PC-9 (cell line): ENCODE results near the gene DPY19L3. TPM values are rescaled to one million over a fixed set of nuclear protein-coding genes. Genes with fewer than 3 reads are reported as not detected.

Experiments
- BruUV-seq: library from RNA; stranded (reverse); fragments of 400-500 nt; replicated peaks from 2 replicates; lab custom pipeline; 2021; lab: Mats Ljungman, UMichigan
- CTCF ChIA-PET: fragments of 300-600 bp; sonication (Branson Sonifier 250); formaldehyde crosslinking; loops from one replicate; lab custom pipeline; 2022; ENCODE audit warnings: antibody characterized with exemption; lab: Charles Lee
- POLR2A ChIA-PET: fragments of 300-600 bp; sonication (Branson Sonifier 250); formaldehyde crosslinking; loops from one replicate; lab custom pipeline; 2022; ENCODE audit warnings: antibody characterized with exemption; ENCODE audit not compliant: unreplicated experiment; lab: Charles Lee
- DNase-seq, 2 experiments: peaks; one replicate each; pipeline versions ENCODE4 v3.0.0 to v3.0.0-alpha.2; 2015 to 2022; ENCODE audit warnings: mixed read lengths in 1 of 2
- H2AFZ ChIP-seq: fragments of 200-600 bp; sonication (generic); 2 replicates; pipeline ENCODE4 v1.8.1; 2017; ENCODE audit warnings: antibody characterized with exemption
- H3F3A ChIP-seq: fragments of 200-600 bp; sonication (generic); 2 replicates; pipeline ENCODE4 v1.8.1; 2017; ENCODE audit warnings: antibody characterized with exemption, mild to moderate bottlenecking, low read depth; ENCODE audit not compliant: insufficient read depth
- H3K27ac ChIP-seq: fragments of 200-600 bp; sonication (generic); 2 replicates; pipeline ENCODE4 v1.6.1; 2016; ENCODE audit warnings: mixed run types
- H3K27me3 ChIP-seq: fragments of 200-600 bp; sonication (generic); 2 replicates; pipeline ENCODE4 v1.6.1; 2016; ENCODE audit warnings: low read depth, mixed run types; ENCODE audit not compliant: insufficient read depth
- H3K36me3 ChIP-seq: fragments of 200-600 bp; sonication (generic); 2 replicates; pipeline ENCODE4 v1.6.1; 2016; ENCODE audit warnings: low read depth, mixed run types
- H3K4me1 ChIP-seq: fragments of 200-600 bp; sonication (generic); replicated peaks from 2 replicates; pipeline ENCODE4 v1.6.1; 2016; ENCODE audit warnings: mixed run types; ENCODE audit not compliant: insufficient read depth
- H3K4me2 ChIP-seq: fragments of 200-600 bp; sonication (generic); 2 replicates; pipeline ENCODE4 v1.6.1; 2017; ENCODE audit warnings: mixed run types
- H3K4me3 ChIP-seq: fragments of 200-600 bp; sonication (generic); 2 replicates; pipeline ENCODE4 v1.6.1; 2016; ENCODE audit warnings: mixed run types
- H3K79me2 ChIP-seq: fragments of 200-600 bp; sonication (generic); 2 replicates; pipeline ENCODE4 v1.6.1; 2017; ENCODE audit warnings: low read depth, mixed run types
- H3K9me2 ChIP-seq: fragments of 200-600 bp; sonication (generic); 2 replicates; pipeline ENCODE4 v1.8.1; 2017; ENCODE audit warnings: mild to moderate bottlenecking; ENCODE audit not compliant: insufficient read depth
- H3K9me3 ChIP-seq: fragments of 200-600 bp; sonication (generic); 2 replicates; pipeline ENCODE4 v1.8.1; 2016; ENCODE audit warnings: low read depth; ENCODE audit not compliant: insufficient read depth
- H4K20me1 ChIP-seq: fragments of 200-600 bp; sonication (generic); 2 replicates; pipeline ENCODE4 v1.8.1; 2017; ENCODE audit not compliant: insufficient read depth
- EZH2 ChIP-seq: fragments of 200-600 bp; sonication (generic); IDR thresholded peaks from 2 replicates; pipeline ENCODE4 v1.8.0; 2017; ENCODE audit warnings: antibody characterized with exemption, low read depth
- intact Hi-C: fragments of 100-400 bp; cut with micrococcal nuclease; formaldehyde crosslinking; loops from one replicate; pipeline ENCODE4 v1.10.0; 2022; ENCODE audit not compliant: unreplicated experiment
- total RNA-seq: library from RNA; stranded (reverse); gene quantifications from 2 replicates; pipeline ENCODE4 v1.2.3, GENCODE V29; 2021
- TF ChIP-seq, protein P1 (sequence below): fragments of 200-600 bp; sonication (generic); conservative IDR thresholded peaks from 2 replicates; pipeline ENCODE4 v1.6.1; 2017; ENCODE audit warnings: mixed run types, antibody characterized with exemption, mild to moderate bottlenecking, moderate library complexity

Gene DPY19L3
- total RNA-seq, 1 experiment from 2014 or later, result 22.3 TPM

DNA sequence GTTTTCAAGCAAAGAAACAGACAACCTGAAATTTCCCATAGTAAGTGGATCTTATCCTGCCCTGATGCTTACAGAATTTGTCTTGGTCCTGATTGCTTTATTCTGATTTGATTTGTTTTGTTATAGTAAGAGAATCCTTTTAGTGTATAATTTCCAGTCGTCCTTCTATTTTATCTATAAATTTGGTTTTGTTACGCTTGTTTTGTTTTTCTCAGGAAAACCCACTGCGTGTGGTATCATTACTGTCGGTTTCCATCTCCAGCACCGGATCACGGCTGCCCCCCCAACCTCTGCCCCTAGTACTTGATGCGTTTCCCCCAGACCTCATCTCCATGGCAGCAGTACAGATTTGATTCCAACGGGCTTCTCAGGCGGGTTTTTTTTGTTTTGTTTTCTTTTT lies 117.4 kb downstream of the DPY19L3 start:
- Histone ChIP-seq H3K36me3 (no peaks in the 10 kb centered on the region), H3K4me1 (no peaks in the 10 kb centered on the region), H2AFZ (no peak overlapping the region), H3K79me2 (no peaks in the 10 kb centered on the region), H3K27ac (no peak overlapping the region), H3K27me3 (peaks cover 98% of the 10 kb centered on the region), H3F3A (no peaks in the 10 kb centered on the region), H3K4me3 (no peak overlapping the region), H3K9me2 (no peaks in the 10 kb centered on the region), H3K9me3 (no peaks in the 10 kb centered on the region), H4K20me1 (no peaks in the 10 kb centered on the region; the same call in 1 of the 2 replicates), H3K4me2 (no peak overlapping the region)
- BruUV-seq, result no TSS peak
- DNase-seq, result no peak
- intact Hi-C loops, result no loop called here
- POLR2A ChIA-PET, result no interaction called here
- CTCF ChIA-PET, result no interaction called here
- no peak for TF ChIP-seq EZH2
- TF ChIP-seq, protein P1, sequence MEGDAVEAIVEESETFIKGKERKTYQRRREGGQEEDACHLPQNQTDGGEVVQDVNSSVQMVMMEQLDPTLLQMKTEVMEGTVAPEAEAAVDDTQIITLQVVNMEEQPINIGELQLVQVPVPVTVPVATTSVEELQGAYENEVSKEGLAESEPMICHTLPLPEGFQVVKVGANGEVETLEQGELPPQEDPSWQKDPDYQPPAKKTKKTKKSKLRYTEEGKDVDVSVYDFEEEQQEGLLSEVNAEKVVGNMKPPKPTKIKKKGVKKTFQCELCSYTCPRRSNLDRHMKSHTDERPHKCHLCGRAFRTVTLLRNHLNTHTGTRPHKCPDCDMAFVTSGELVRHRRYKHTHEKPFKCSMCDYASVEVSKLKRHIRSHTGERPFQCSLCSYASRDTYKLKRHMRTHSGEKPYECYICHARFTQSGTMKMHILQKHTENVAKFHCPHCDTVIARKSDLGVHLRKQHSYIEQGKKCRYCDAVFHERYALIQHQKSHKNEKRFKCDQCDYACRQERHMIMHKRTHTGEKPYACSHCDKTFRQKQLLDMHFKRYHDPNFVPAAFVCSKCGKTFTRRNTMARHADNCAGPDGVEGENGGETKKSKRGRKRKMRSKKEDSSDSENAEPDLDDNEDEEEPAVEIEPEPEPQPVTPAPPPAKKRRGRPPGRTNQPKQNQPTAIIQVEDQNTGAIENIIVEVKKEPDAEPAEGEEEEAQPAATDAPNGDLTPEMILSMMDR, result no peak

DNA sequence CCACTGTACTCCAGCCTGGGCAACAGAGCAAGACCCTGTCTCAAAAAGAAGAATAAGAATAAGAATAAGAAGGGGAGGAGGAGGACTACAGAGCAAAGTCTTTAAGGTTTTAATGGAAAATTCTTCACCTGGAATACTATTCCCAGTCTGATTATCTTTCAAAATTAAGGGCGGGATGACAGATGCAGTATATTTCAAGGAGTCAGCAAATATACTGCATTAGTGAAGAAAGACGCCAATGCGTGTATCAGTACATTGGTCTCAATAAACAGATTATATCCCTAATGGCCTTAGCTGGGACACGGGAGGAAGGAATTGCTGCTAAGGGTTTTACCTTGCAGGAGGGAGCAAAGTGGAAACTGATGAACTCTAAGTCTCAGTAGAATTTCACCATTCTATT lies 121.3 kb downstream of the DPY19L3 start:
- Histone ChIP-seq H3K79me2 (no peaks in the 10 kb centered on the region), H3K9me3 (peaks cover 3% of the 10 kb centered on the region; the same call in 1 of the 2 replicates), H3K27ac (no peak overlapping the region), H3K36me3 (no peaks in the 10 kb centered on the region), H3K4me3 (no peak overlapping the region), H3K4me1 (no peaks in the 10 kb centered on the region), H2AFZ (no peak overlapping the region), H4K20me1 (no peaks in the 10 kb centered on the region; the same call in 1 of the 2 replicates), H3K9me2 (no peaks in the 10 kb centered on the region), H3K4me2 (no peak overlapping the region), H3K27me3 (peaks cover 90% of the 10 kb centered on the region), H3F3A (no peaks in the 10 kb centered on the region)
- ChIA-PET CTCF (no interaction called here), POLR2A (no interaction called here)
- DNase-seq, result no peak
- no TSS peak for BruUV-seq
- no peak for TF ChIP-seq EZH2
- TF ChIP-seq, protein P1, result no peak
- intact Hi-C loops, result no loop called here

DNA sequence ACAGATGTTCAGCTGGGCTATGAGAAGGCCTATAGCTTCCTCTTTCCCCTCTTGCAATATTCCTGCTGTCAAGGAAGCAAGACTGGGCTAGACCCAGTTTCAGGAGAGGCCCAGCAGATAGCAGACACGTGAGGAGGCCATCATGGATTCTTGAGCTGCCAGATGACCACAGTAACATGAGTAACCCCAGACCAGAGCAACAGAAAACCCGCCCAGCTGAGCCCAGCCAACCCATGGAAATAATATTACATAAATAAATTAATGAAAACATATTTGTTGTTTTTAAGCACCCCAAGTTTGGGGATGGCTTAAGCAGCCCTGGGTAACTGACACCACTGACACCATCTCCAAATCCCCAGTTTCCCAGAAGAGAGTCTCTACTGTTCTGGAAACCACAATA lies 125.2 kb downstream of the DPY19L3 start:
- CTCF ChIA-PET, result no interaction called here
- Histone ChIP-seq H3K4me3 (no peak overlapping the region), H3F3A (no peaks in the 10 kb centered on the region), H3K36me3 (no peaks in the 10 kb centered on the region), H3K4me2 (no peak overlapping the region), H4K20me1 (no peaks in the 10 kb centered on the region), H3K4me1 (no peaks in the 10 kb centered on the region), H3K79me2 (no peaks in the 10 kb centered on the region), H3K27ac (no peak overlapping the region), H3K9me2 (no peaks in the 10 kb centered on the region), H2AFZ (no peak overlapping the region), H3K27me3 (peaks cover 88% of the 10 kb centered on the region), H3K9me3 (peaks cover 3% of the 10 kb centered on the region; the same call in 1 of the 2 replicates)
- BruUV-seq, result no TSS peak
- POLR2A ChIA-PET, result no interaction called here
- TF ChIP-seq EZH2, result no peak
- TF ChIP-seq, protein P1, result no peak
- DNase-seq, result no peak
- intact Hi-C loops, result no loop called here
